NK-92 treated with Interleukin-12 subunit alpha and Interleukin-12 subunit beta, amount 100 ng/mL, for 24 hours (cell line): ENCODE data around the gene LRRC27.

Experiments used
- DNase-seq: peaks from one replicate; lab custom pipeline; 2025; lab: John Stamatoyannopoulos, UW

Gene LRRC27

GRCh38 chr10:132427939-132428367 lies 96.0 kb downstream of the LRRC27 start:
- DNase-seq = no peak

GRCh38 chr10:132428486-132428995 lies 96.5 kb downstream of the LRRC27 start:
- no peak for DNase-seq
